Measurements from ENCODE around the gene TNIP1. TPM values are rescaled to one million over a fixed set of nuclear protein-coding genes. Genes with fewer than 3 reads are reported as not detected.
A peak's percentile ranks its signal among the peaks of the same experiment; 100 is the strongest.

TNIP1 gene
- total RNA-seq, 1 experiment from 2014 or later: 122 TPM

DNA sequence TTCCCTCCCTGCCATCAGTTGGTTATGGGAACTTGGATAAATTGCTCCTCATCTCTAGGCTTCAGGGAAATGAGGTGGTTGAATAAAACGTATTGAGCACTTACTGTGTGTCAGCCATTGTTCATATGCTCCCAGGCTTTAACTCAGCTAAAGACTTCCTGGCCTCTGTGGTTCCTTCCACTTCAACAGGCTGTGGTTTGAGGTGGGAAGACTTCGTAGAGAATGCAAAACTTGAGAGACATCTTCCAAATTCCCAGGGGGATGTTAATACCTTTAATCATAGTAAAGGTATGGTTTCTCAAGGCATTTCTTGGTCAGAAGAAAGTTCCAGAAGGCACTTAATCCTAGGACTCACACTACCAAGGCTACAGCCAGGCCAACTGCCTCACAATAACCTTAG is 62.0 kb downstream of the TNIP1 start:
- Histone ChIP-seq H3K9me3 (ENCODE audit: insufficient read depth, low read depth) (no peaks in the 10 kb centered on the region; the same call in 1 of the 2 replicates), H4K20me1 (ENCODE audit: insufficient read depth) (no peaks in the 10 kb centered on the region), H3K4me2 (no peak overlapping the region), H3K27ac (no peak overlapping the region), H3F3A (ENCODE audit: insufficient read depth, low read depth) (no peaks in the 10 kb centered on the region), H3K9me2 (ENCODE audit: insufficient read depth) (no peaks in the 10 kb centered on the region), H3K4me1 (replicated peaks; ENCODE audit: insufficient read depth) (peaks cover 12% of the 10 kb centered on the region), H2AFZ (no peak overlapping the region), H3K4me3 (no peak overlapping the region), H3K36me3 (ENCODE audit: low read depth) (no peaks in the 10 kb centered on the region), H3K79me2 (ENCODE audit: low read depth) (no peaks in the 10 kb centered on the region), H3K27me3 (ENCODE audit: insufficient read depth, low read depth) (no peaks in the 10 kb centered on the region)
- DNase-seq: peak in 1 of 2 experiments; percentile 3
- TF ChIP-seq EZH2 (IDR thresholded peaks at IDR 0.05; ENCODE audit: low read depth): no peak
- TF ChIP-seq CTCF (conservative IDR thresholded peaks at IDR 0.05): no peak
- ChIA-PET POLR2A (ENCODE audit: unreplicated experiment) (no interaction called here), CTCF (no interaction called here)
- no TSS peak for BruUV-seq (replicated peaks)
- intact Hi-C loops (cut with micrococcal nuclease; ENCODE audit: unreplicated experiment): no loop called here

- no TSS peak for BruUV-seq (replicated peaks)
- ChIA-PET CTCF (no interaction called here), POLR2A (ENCODE audit: unreplicated experiment) (no interaction called here)
- Histone ChIP-seq H3K9me2 (ENCODE audit: insufficient read depth) (no peaks in the 10 kb centered on the region), H4K20me1 (ENCODE audit: insufficient read depth) (no peaks in the 10 kb centered on the region), H3K4me3 (no peak overlapping the region), H2AFZ (no peak overlapping the region), H3F3A (ENCODE audit: insufficient read depth, low read depth) (no peaks in the 10 kb centered on the region), H3K36me3 (ENCODE audit: low read depth) (no peaks in the 10 kb centered on the region), H3K9me3 (ENCODE audit: insufficient read depth, low read depth) (no peaks in the 10 kb centered on the region; the same call in 1 of the 2 replicates), H3K4me2 (no peak overlapping the region), H3K27me3 (ENCODE audit: insufficient read depth, low read depth) (no peaks in the 10 kb centered on the region), H3K27ac (no peak overlapping the region), H3K79me2 (ENCODE audit: low read depth) (no peaks in the 10 kb centered on the region), H3K4me1 (replicated peaks; ENCODE audit: insufficient read depth) (peaks cover 12% of the 10 kb centered on the region)
- DNase-seq: peak in 1 of 2 experiments; percentile 9
- intact Hi-C loops (cut with micrococcal nuclease; ENCODE audit: unreplicated experiment): no loop called here
- TF ChIP-seq CTCF (conservative IDR thresholded peaks at IDR 0.05): no peak
- no peak for TF ChIP-seq EZH2 (IDR thresholded peaks at IDR 0.05; ENCODE audit: low read depth)
Observed at GRCh38 chr5:151017897-151018296, 62.9 kb downstream of the TNIP1 start.

DNA sequence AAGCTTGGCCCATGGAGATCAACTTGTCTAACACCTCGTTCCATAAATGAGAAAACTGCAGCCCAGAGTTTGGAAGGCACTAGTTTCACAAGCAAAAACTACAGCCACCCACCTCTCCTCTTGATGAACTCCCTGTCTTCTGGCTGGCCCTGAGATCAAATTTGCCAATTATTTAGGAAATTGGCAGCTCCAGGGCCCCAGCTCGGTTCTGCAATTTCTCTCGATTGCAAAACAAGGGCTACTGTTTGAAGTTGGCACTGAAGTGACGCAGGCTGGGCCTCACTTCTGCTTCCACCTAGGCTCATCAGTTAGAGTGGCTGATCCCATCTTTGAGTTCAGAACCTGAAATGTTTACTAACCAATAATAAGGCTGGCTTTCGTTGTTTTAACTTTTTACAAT is 64.1 kb downstream of the TNIP1 start:
- Histone ChIP-seq H3K9me2 (ENCODE audit: insufficient read depth) (no peaks in the 10 kb centered on the region), H3K4me1 (replicated peaks; ENCODE audit: insufficient read depth) (peaks cover 12% of the 10 kb centered on the region), H3K27ac (no peak overlapping the region), H3K27me3 (ENCODE audit: insufficient read depth, low read depth) (no peaks in the 10 kb centered on the region), H3K4me3 (no peak overlapping the region), H2AFZ (no peak overlapping the region), H3K79me2 (ENCODE audit: low read depth) (no peaks in the 10 kb centered on the region), H3K4me2 (no peak overlapping the region), H3K9me3 (ENCODE audit: insufficient read depth, low read depth) (no peaks in the 10 kb centered on the region; the same call in 1 of the 2 replicates), H4K20me1 (ENCODE audit: insufficient read depth) (no peaks in the 10 kb centered on the region), H3K36me3 (ENCODE audit: low read depth) (no peaks in the 10 kb centered on the region), H3F3A (ENCODE audit: insufficient read depth, low read depth) (no peaks in the 10 kb centered on the region)
- BruUV-seq (replicated peaks): no TSS peak
- no peak for TF ChIP-seq EZH2 (IDR thresholded peaks at IDR 0.05; ENCODE audit: low read depth)
- POLR2A ChIA-PET (ENCODE audit: unreplicated experiment): no interaction called here
- CTCF ChIA-PET: no interaction called here
- intact Hi-C loops (cut with micrococcal nuclease; ENCODE audit: unreplicated experiment): no loop called here
- DNase-seq: no peak

- no peaks in the 10 kb centered on the region for H3K36me3 ChIP-seq (ENCODE audit: low read depth)
- no TSS peak for BruUV-seq (replicated peaks)
- H3K27me3 ChIP-seq (ENCODE audit: insufficient read depth, low read depth): no peaks in the 10 kb centered on the region
- peaks cover 7% of the 10 kb centered on the region for H3K4me1 ChIP-seq (replicated peaks; ENCODE audit: insufficient read depth)
- H3K4me2 ChIP-seq: no peak overlapping the region
- TF ChIP-seq EZH2 (IDR thresholded peaks at IDR 0.05; ENCODE audit: low read depth) (no peak), CTCF (conservative IDR thresholded peaks at IDR 0.05) (no peak)
- CTCF ChIA-PET: no interaction called here
- DNase-seq: peak in 1 of 2 experiments; percentile 17
- no peaks in the 10 kb centered on the region for H4K20me1 ChIP-seq (ENCODE audit: insufficient read depth)
- H3K9me3 ChIP-seq (ENCODE audit: insufficient read depth, low read depth): no peaks in the 10 kb centered on the region; the same call in 1 of the 2 replicates
- H3K4me3 ChIP-seq: no peak overlapping the region
- no peak overlapping the region for H3K27ac ChIP-seq
- no peak overlapping the region for H2AFZ ChIP-seq
- no peaks in the 10 kb centered on the region for H3F3A ChIP-seq (ENCODE audit: insufficient read depth, low read depth)
- H3K9me2 ChIP-seq (ENCODE audit: insufficient read depth): no peaks in the 10 kb centered on the region
- intact Hi-C loops (cut with micrococcal nuclease; ENCODE audit: unreplicated experiment): no loop called here
- no peaks in the 10 kb centered on the region for H3K79me2 ChIP-seq (ENCODE audit: low read depth)
- POLR2A ChIA-PET (ENCODE audit: unreplicated experiment): no interaction called here
Observed at GRCh38 chr5:151015974-151016587, 64.8 kb downstream of the TNIP1 start.
